K562 (cell line): ENCODE data around the gene CBX8. TPM values are rescaled to one million over a fixed set of nuclear protein-coding genes. Genes with fewer than 3 reads are reported as not detected.

Source experiments
- BCLAF1 ChIP-seq, 2 experiments: fragments of 450-650 bp in 1 of 2; IDR thresholded peaks; 2 replicates each; pipeline ENCODE4 v1.6.1; 2011 to 2017; ENCODE audit warnings: low read depth in 2 of 2, antibody characterized with exemption in 1 of 2, borderline replicate concordance in 1 of 2, low read length in 1 of 2, mild to moderate bottlenecking in 1 of 2, mixed read lengths in 1 of 2; ENCODE audit not compliant: control insufficient read depth in 1 of 2
- CUX1 ChIP-seq: fragments of 200-800 bp; sonication (Bioruptor generic); IDR thresholded peaks from 2 replicates; pipeline ENCODE4 v1.6.1; 2016; ENCODE audit warnings: missing genetic modification characterization, missing compliant biosample characterization
- ETV6 ChIP-seq, 3 experiments: fragments of 150-350 bp in 1 of 3; sonication (generic) in 1 of 3; formaldehyde crosslinking in 1 of 3; IDR thresholded peaks; 2 replicates each; pipeline versions ENCODE4 v1.6.1 to v1.8.0; 2014 to 2022; ENCODE audit warnings: borderline replicate concordance in 2 of 3, low read depth in 2 of 3, antibody characterized with exemption in 1 of 3, low read length in 1 of 3, mild to moderate bottlenecking in 1 of 3, missing genetic modification reagents in 1 of 3
- FOXA1 ChIP-seq: fragments of 450-650 bp; IDR thresholded peaks from 2 replicates; pipeline ENCODE4 v1.6.1; 2016; ENCODE audit warnings: mild to moderate bottlenecking, borderline replicate concordance
- GABPB2 ChIP-seq: fragments of 250-450 bp; sonication (Bioruptor Pico); conservative IDR thresholded peaks from 2 replicates; pipeline ENCODE4 v1.5.1; 2021; ENCODE audit warnings: mild to moderate bottlenecking
- LCOR ChIP-seq: sonication (generic); formaldehyde crosslinking; IDR thresholded peaks from 2 replicates; pipeline ENCODE4 v1.8.0; 2022; ENCODE audit warnings: mild to moderate bottlenecking, missing genetic modification reagents
- OTX1 ChIP-seq: fragments of 450-650 bp; formaldehyde crosslinking; IDR thresholded peaks from 2 replicates; pipeline ENCODE4 v1.4.0; 2022; ENCODE audit warnings: mild to moderate bottlenecking
- PCBP1 ChIP-seq: fragments of 200-400 bp; formaldehyde crosslinking; IDR thresholded peaks from 2 replicates; pipeline ENCODE4 v1.6.1; 2018; ENCODE audit warnings: mild to moderate bottlenecking, low read depth, low read length; ENCODE audit not compliant: poor library complexity, severe bottlenecking
- PML ChIP-seq: IDR thresholded peaks from 2 replicates; pipeline ENCODE4 v1.6.1; 2012; ENCODE audit warnings: low read length, inconsistent platforms
- POLR2G ChIP-seq: fragments of 200-400 bp; formaldehyde crosslinking; IDR thresholded peaks from 2 replicates; pipeline ENCODE4 v1.6.1; 2017; ENCODE audit warnings: low read depth, mild to moderate bottlenecking, antibody characterized with exemption, low read length, moderate library complexity
- PYGO2 ChIP-seq: fragments of 450-650 bp; IDR thresholded peaks from 2 replicates; pipeline ENCODE4 v1.6.1; 2016; ENCODE audit warnings: mild to moderate bottlenecking, missing genetic modification characterization, moderate library complexity, missing compliant biosample characterization
- TAF1 ChIP-seq: IDR thresholded peaks from 2 replicates; pipeline ENCODE4 v1.6.1; 2011; ENCODE audit warnings: mild to moderate bottlenecking, low read length, moderate library complexity; ENCODE audit not compliant: insufficient read depth, control insufficient read depth, severe bottlenecking; ENCODE audit errors: extremely low read depth
- TEAD4 ChIP-seq, 2 experiments: sonication (generic) in 1 of 2; formaldehyde crosslinking in 1 of 2; IDR thresholded peaks; 2 replicates each; pipeline versions ENCODE4 v1.6.1 to v1.8.0; 2012 to 2022; ENCODE audit warnings: borderline replicate concordance in 1 of 2, inconsistent platforms in 1 of 2, low read length in 1 of 2, mild to moderate bottlenecking in 1 of 2, missing genetic modification reagents in 1 of 2
- ZC3H4 ChIP-seq: sonication (generic); formaldehyde crosslinking; IDR thresholded peaks from 2 replicates; pipeline ENCODE4 v1.9.0; 2021; ENCODE audit warnings: missing genetic modification reagents, borderline replicate concordance
- ZFPM2 ChIP-seq: fragments of 250-450 bp; sonication (Bioruptor Pico); IDR thresholded peaks from 2 replicates; pipeline ENCODE4 v1.5.1; 2022; ENCODE audit warnings: mild to moderate bottlenecking
- ZNF133 ChIP-seq: fragments of 250-450 bp; sonication (Bioruptor Pico); IDR thresholded peaks from 2 replicates; pipeline ENCODE4 v1.4.0; 2020; ENCODE audit warnings: mild to moderate bottlenecking
- ZNF174 ChIP-seq: fragments of 250-450 bp; sonication (Bioruptor Pico); IDR thresholded peaks from 2 replicates; pipeline ENCODE4 v1.4.0; 2020; ENCODE audit warnings: mild to moderate bottlenecking
- ZNF785 ChIP-seq: fragments of 250-450 bp; sonication (Bioruptor Pico); IDR thresholded peaks from 2 replicates; pipeline ENCODE4 v1.4.0; 2020; ENCODE audit warnings: mild to moderate bottlenecking
- polyA plus RNA-seq, 8 experiments: library from polyadenylated mRNA; depleted of rRNA in 4 of 8; stranded (reverse) in 5 of 8; unstranded in 3 of 8; fragments of >200 nt; fragmentation: Nextera tagmentation in 2 of 8; fragmentation: Illumina TruSeq in 1 of 8; extraction: Ambion mirVana in 2 of 8; extraction: Trizol in 1 of 8; gene quantifications; 2 replicates each; pipeline versions ENCODE4 v1.2.1 to v1.2.3, GENCODE V29; 2011 to 2014; ENCODE audit warnings: inconsistent platforms in 1 of 8, missing spikeins in 1 of 8
- total RNA-seq, 7 experiments: library from RNA; depleted of rRNA in 6 of 7; stranded (reverse); fragments of >200 nt in 6 of 7; fragmentation: Illumina TruSeq in 2 of 7; extraction: Trizol in 2 of 7; gene quantifications; 2 replicates each; pipeline versions ENCODE4 v1.2.1 to v1.2.3, GENCODE V29; 2011 to 2021; ENCODE audit warnings: low replicate concordance in 1 of 7

CBX8 gene
- total and polyA plus RNA-seq, 9 of the 15 experiments (the other 6 are each of a cell fraction or from before 2014, with no cell fraction given), result 0.08 to 11.9 (median 2.6) TPM

- TF ChIP-seq ZNF133 (CRISPR knock-in tag) (no peak), FOXA1 (no peak), PCBP1 (no peak), POLR2G (peak; percentile 65), ZC3H4 (CRISPR knock-in tag) (no peak), LCOR (CRISPR knock-in tag) (peak; percentile 44; the same call in 1 of the 2 replicates), ZNF174 (CRISPR knock-in tag) (no peak), OTX1 (0 out of 2 replicates have a peak, but pooled peaks have one; percentile 33), GABPB2 (CRISPR knock-in tag) (no peak), ZFPM2 (CRISPR knock-in tag) (no peak), TEAD4 (IDR thresholded peaks at IDR 0.05; ENCODE audit: low read length) (no peak; the same call in 1 of the 2 replicates), TEAD4 (CRISPR knock-in tag; IDR thresholded peaks at IDR 0.05; ENCODE audit: borderline replicate concordance) (no peak), PML (no peak), TAF1 (peak; percentile 77), CUX1 (CRISPR knock-in tag) (no peak), ETV6 (IDR thresholded peaks at IDR 0.05; ENCODE audit: borderline replicate concordance in 1 of 2, low read depth in 2 of 2, low read length in 1 of 2) (peak; percentile 93 to 98), ETV6 (CRISPR knock-in tag; IDR thresholded peaks at IDR 0.05; ENCODE audit: borderline replicate concordance) (no peak), BCLAF1 (IDR thresholded peaks at IDR 0.05; ENCODE audit: borderline replicate concordance in 1 of 2, control insufficient read depth in 1 of 2, low read depth in 2 of 2, low read length in 1 of 2) (no peak), PYGO2 (tag) (no peak), ZNF785 (CRISPR knock-in tag) (no peak)
These were observed 29.4 kb upstream of the CBX8 start (continued) for GRCh38 chr17:79826204-79826680.
